Measurements from ENCODE around the gene SPTB.

DNA sequence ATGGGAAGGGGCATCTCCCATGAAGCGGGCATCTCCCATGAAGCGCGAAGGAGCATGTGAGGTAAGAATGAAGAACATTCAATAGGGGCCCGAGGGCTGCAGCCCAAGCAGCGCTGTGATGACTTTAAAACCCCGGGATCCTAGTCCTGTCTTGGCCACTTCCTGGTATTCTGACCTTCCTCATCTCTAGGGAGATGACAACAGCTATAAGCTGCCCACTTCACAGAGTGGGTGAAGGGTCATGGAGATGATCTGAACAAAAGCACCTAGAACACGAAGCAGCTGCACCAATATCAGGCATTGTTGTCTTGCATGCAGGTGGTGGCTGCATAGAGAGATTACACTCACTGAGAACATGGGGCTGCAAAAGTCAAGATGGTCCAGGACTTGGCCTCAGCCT lies 64.5 kb downstream of the SPTB start:
- TF ChIP-seq, protein P1, sequence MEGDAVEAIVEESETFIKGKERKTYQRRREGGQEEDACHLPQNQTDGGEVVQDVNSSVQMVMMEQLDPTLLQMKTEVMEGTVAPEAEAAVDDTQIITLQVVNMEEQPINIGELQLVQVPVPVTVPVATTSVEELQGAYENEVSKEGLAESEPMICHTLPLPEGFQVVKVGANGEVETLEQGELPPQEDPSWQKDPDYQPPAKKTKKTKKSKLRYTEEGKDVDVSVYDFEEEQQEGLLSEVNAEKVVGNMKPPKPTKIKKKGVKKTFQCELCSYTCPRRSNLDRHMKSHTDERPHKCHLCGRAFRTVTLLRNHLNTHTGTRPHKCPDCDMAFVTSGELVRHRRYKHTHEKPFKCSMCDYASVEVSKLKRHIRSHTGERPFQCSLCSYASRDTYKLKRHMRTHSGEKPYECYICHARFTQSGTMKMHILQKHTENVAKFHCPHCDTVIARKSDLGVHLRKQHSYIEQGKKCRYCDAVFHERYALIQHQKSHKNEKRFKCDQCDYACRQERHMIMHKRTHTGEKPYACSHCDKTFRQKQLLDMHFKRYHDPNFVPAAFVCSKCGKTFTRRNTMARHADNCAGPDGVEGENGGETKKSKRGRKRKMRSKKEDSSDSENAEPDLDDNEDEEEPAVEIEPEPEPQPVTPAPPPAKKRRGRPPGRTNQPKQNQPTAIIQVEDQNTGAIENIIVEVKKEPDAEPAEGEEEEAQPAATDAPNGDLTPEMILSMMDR (IDR thresholded peaks at IDR 0.05; ENCODE audit: insufficient read depth, low read length, poor library complexity, severe bottlenecking): no peak
- TF ChIP-seq EZH2phosphoT487 (conservative IDR thresholded peaks at IDR 0.05; ENCODE audit: low read length): no peak

Data from SU-DHL-6 (cell line).